ENCODE measurements around the gene YIPF3. TPM values are rescaled to one million over a fixed set of nuclear protein-coding genes. Genes with fewer than 3 reads are reported as not detected.

Gene YIPF3
- total RNA-seq, 1 donor from 2014 or later: 54.3 TPM

GRCh38 chr6:43481591-43482236 is 35.0 kb downstream of the YIPF3 start:
- no peaks in the 10 kb centered on the region for H3K27me3 ChIP-seq (ENCODE audit: control insufficient read depth in 3 of 3, insufficient read depth in 3 of 3, low read length in 3 of 3)
- H3K4me1 ChIP-seq (ENCODE audit: control insufficient read depth in 3 of 3, insufficient read depth in 3 of 3, low read length in 3 of 3): peaks cover 16 to 32% (median 20%) of the 10 kb centered on the region in 3 donors
- no peaks in the 10 kb centered on the region for H3K9me3 ChIP-seq (ENCODE audit: control insufficient read depth in 3 of 3, low read length in 3 of 3)
- no peak overlapping the region for H3K4me3 ChIP-seq (ENCODE audit: low read length in 3 of 3)
- H3K36me3 ChIP-seq (ENCODE audit: control insufficient read depth in 3 of 3, insufficient read depth in 3 of 3, low read length in 3 of 3): peaks cover 0 to 5% (median under 1%) of the 10 kb centered on the region in 3 donors
- H3K27ac ChIP-seq (ENCODE audit: low read depth, low read length): no peak overlapping the region
- peak overlapping the region in 1 of 3 donors; percentile 9 for H3K9ac ChIP-seq (ENCODE audit: low read depth in 1 of 3, low read length in 3 of 3)

GRCh38 chr6:43481075-43481474 is 35.7 kb downstream of the YIPF3 start:
- no peak overlapping the region for H3K4me3 ChIP-seq (ENCODE audit: low read length in 3 of 3)
- H3K36me3 ChIP-seq (ENCODE audit: control insufficient read depth in 3 of 3, insufficient read depth in 3 of 3, low read length in 3 of 3): peaks cover 0 to 5% (median 0%) of the 10 kb centered on the region in 3 donors
- H3K27ac ChIP-seq (ENCODE audit: low read depth, low read length): no peak overlapping the region
- no peak overlapping the region for H3K9ac ChIP-seq (ENCODE audit: low read depth in 1 of 3, low read length in 3 of 3)
- no peaks in the 10 kb centered on the region for H3K9me3 ChIP-seq (ENCODE audit: control insufficient read depth in 3 of 3, low read length in 3 of 3)
- H3K27me3 ChIP-seq (ENCODE audit: control insufficient read depth in 3 of 3, insufficient read depth in 3 of 3, low read length in 3 of 3): no peaks in the 10 kb centered on the region
- H3K4me1 ChIP-seq (ENCODE audit: control insufficient read depth in 3 of 3, insufficient read depth in 3 of 3, low read length in 3 of 3): peaks cover 16 to 34% (median 20%) of the 10 kb centered on the region in 3 donors

GRCh38 chr6:43478008-43478372 is 38.7 kb downstream of the YIPF3 start:
- Histone ChIP-seq H3K4me3 (ENCODE audit: low read length in 3 of 3) (peak overlapping the region; percentile 79 to 93 (median 80)), H3K27ac (ENCODE audit: low read depth, low read length) (peak overlapping the region; percentile 82), H3K9me3 (ENCODE audit: control insufficient read depth in 3 of 3, low read length in 3 of 3) (no peaks in the 10 kb centered on the region), H3K27me3 (ENCODE audit: control insufficient read depth in 3 of 3, insufficient read depth in 3 of 3, low read length in 3 of 3) (no peaks in the 10 kb centered on the region), H3K9ac (ENCODE audit: low read depth in 1 of 3, low read length in 3 of 3) (peak overlapping the region; percentile 83 to 91 (median 86)), H3K36me3 (ENCODE audit: control insufficient read depth in 3 of 3, insufficient read depth in 3 of 3, low read length in 3 of 3) (peaks cover 0 to 5% (median 0%) of the 10 kb centered on the region in 3 donors), H3K4me1 (ENCODE audit: control insufficient read depth in 3 of 3, insufficient read depth in 3 of 3, low read length in 3 of 3) (peaks cover 16 to 34% (median 20%) of the 10 kb centered on the region in 3 donors)

GRCh38 chr6:43477235-43478007 is 39.3 kb downstream of the YIPF3 start, which contains the start of gene TJAP1:
Gene TJAP1 (plus strand): TSS chr6:43477570. CDS start chr6:43499002, 21,432 bp downstream.
- Histone ChIP-seq H3K4me3 (ENCODE audit: low read length in 3 of 3) (peak within 1 kb of the TSS; percentile 79 to 93 (median 80)), H3K27ac (ENCODE audit: low read depth, low read length) (peak within 1 kb of the TSS; percentile 82), H3K36me3 (ENCODE audit: control insufficient read depth in 3 of 3, insufficient read depth in 3 of 3, low read length in 3 of 3) (peaks cover 0 to 5% (median 0%) of the 10 kb centered on the region in 3 donors), H3K9me3 (ENCODE audit: control insufficient read depth in 3 of 3, low read length in 3 of 3) (no peaks in the 10 kb centered on the region), H3K27me3 (ENCODE audit: control insufficient read depth in 3 of 3, insufficient read depth in 3 of 3, low read length in 3 of 3) (no peaks in the 10 kb centered on the region), H3K9ac (ENCODE audit: low read depth in 1 of 3, low read length in 3 of 3) (peak within 1 kb of the TSS; percentile 83 to 91 (median 86)), H3K4me1 (ENCODE audit: control insufficient read depth in 3 of 3, insufficient read depth in 3 of 3, low read length in 3 of 3) (peaks cover 16 to 34% (median 20%) of the 10 kb centered on the region in 3 donors)

- no peaks in the 10 kb centered on the region for H3K27me3 ChIP-seq (ENCODE audit: control insufficient read depth in 3 of 3, insufficient read depth in 3 of 3, low read length in 3 of 3)
- H3K4me1 ChIP-seq (ENCODE audit: control insufficient read depth in 3 of 3, insufficient read depth in 3 of 3, low read length in 3 of 3): peaks cover 16 to 31% (median 20%) of the 10 kb centered on the region in 3 donors
- H3K27ac ChIP-seq (ENCODE audit: low read depth, low read length): peak overlapping the region; percentile 82
- H3K9me3 ChIP-seq (ENCODE audit: control insufficient read depth in 3 of 3, low read length in 3 of 3): no peaks in the 10 kb centered on the region
- H3K9ac ChIP-seq (ENCODE audit: low read depth in 1 of 3, low read length in 3 of 3): peak overlapping the region in 2 of 3 donors; percentile 83 to 86
- peak overlapping the region; percentile 74 to 80 (median 79) for H3K4me3 ChIP-seq (ENCODE audit: low read length in 3 of 3)
- peaks cover 0 to 5% (median 0%) of the 10 kb centered on the region in 3 donors for H3K36me3 ChIP-seq (ENCODE audit: control insufficient read depth in 3 of 3, insufficient read depth in 3 of 3, low read length in 3 of 3)
Measured at GRCh38 chr6:43476746-43477145, 40.0 kb downstream of the YIPF3 start.

- Histone ChIP-seq H3K36me3 (ENCODE audit: control insufficient read depth in 3 of 3, insufficient read depth in 3 of 3, low read length in 3 of 3) (peaks cover 0 to 5% (median 0%) of the 10 kb centered on the region in 3 donors), H3K9ac (ENCODE audit: low read depth in 1 of 3, low read length in 3 of 3) (no peak overlapping the region), H3K9me3 (ENCODE audit: control insufficient read depth in 3 of 3, low read length in 3 of 3) (no peaks in the 10 kb centered on the region), H3K4me1 (ENCODE audit: control insufficient read depth in 3 of 3, insufficient read depth in 3 of 3, low read length in 3 of 3) (peaks cover 16 to 25% (median 20%) of the 10 kb centered on the region in 3 donors), H3K4me3 (ENCODE audit: low read length in 3 of 3) (no peak overlapping the region), H3K27me3 (ENCODE audit: control insufficient read depth in 3 of 3, insufficient read depth in 3 of 3, low read length in 3 of 3) (no peaks in the 10 kb centered on the region), H3K27ac (ENCODE audit: low read depth, low read length) (no peak overlapping the region)
Measured at GRCh38 chr6:43475516-43475915, 41.2 kb downstream of the YIPF3 start.

- Histone ChIP-seq H3K27ac (ENCODE audit: low read depth, low read length) (no peak overlapping the region), H3K9ac (ENCODE audit: low read depth in 1 of 3, low read length in 3 of 3) (no peak overlapping the region)
Measured at GRCh38 chr6:43472515-43472914, 44.2 kb downstream of the YIPF3 start.

GRCh38 chr6:43471399-43471798 is 45.3 kb downstream of the YIPF3 start:
- no peaks in the 10 kb centered on the region for H3K4me1 ChIP-seq (ENCODE audit: control insufficient read depth in 3 of 3, insufficient read depth in 3 of 3, low read length in 3 of 3)
- no peak overlapping the region for H3K9ac ChIP-seq (ENCODE audit: low read depth in 1 of 3, low read length in 3 of 3)
- H3K27ac ChIP-seq (ENCODE audit: low read depth, low read length): no peak overlapping the region
- no peak overlapping the region for H3K4me3 ChIP-seq (ENCODE audit: low read length in 3 of 3)
- H3K9me3 ChIP-seq (ENCODE audit: control insufficient read depth in 3 of 3, low read length in 3 of 3): no peaks in the 10 kb centered on the region
- H3K27me3 ChIP-seq (ENCODE audit: control insufficient read depth in 3 of 3, insufficient read depth in 3 of 3, low read length in 3 of 3): peaks cover 0 to 7% (median 3%) of the 10 kb centered on the region in 3 donors
- H3K36me3 ChIP-seq (ENCODE audit: control insufficient read depth in 3 of 3, insufficient read depth in 3 of 3, low read length in 3 of 3): no peaks in the 10 kb centered on the region

More at GRCh38 chr6:43472515-43472914, 44.2 kb downstream of the YIPF3 start:
- Histone ChIP-seq H3K4me3 (ENCODE audit: low read length in 3 of 3) (no peak overlapping the region), H3K27me3 (ENCODE audit: control insufficient read depth in 3 of 3, insufficient read depth in 3 of 3, low read length in 3 of 3) (peaks cover 0 to 7% (median 3%) of the 10 kb centered on the region in 3 donors), H3K4me1 (ENCODE audit: control insufficient read depth in 3 of 3, insufficient read depth in 3 of 3, low read length in 3 of 3) (peaks cover 0 to 7% (median 2%) of the 10 kb centered on the region in 3 donors), H3K36me3 (ENCODE audit: control insufficient read depth in 3 of 3, insufficient read depth in 3 of 3, low read length in 3 of 3) (no peaks in the 10 kb centered on the region), H3K9me3 (ENCODE audit: control insufficient read depth in 3 of 3, low read length in 3 of 3) (no peaks in the 10 kb centered on the region)

GRCh38 chr6:43469947-43470346 is 46.8 kb downstream of the YIPF3 start:
- H3K27ac ChIP-seq (ENCODE audit: low read depth, low read length): no peak overlapping the region
- H3K4me3 ChIP-seq (ENCODE audit: low read length in 3 of 3): no peak overlapping the region
- H3K9ac ChIP-seq (ENCODE audit: low read depth in 1 of 3, low read length in 3 of 3): no peak overlapping the region
- no peaks in the 10 kb centered on the region for H3K4me1 ChIP-seq (ENCODE audit: control insufficient read depth in 3 of 3, insufficient read depth in 3 of 3, low read length in 3 of 3)
- no peaks in the 10 kb centered on the region for H3K36me3 ChIP-seq (ENCODE audit: control insufficient read depth in 3 of 3, insufficient read depth in 3 of 3, low read length in 3 of 3)
- peaks cover 0 to 12% (median 3%) of the 10 kb centered on the region in 3 donors for H3K27me3 ChIP-seq (ENCODE audit: control insufficient read depth in 3 of 3, insufficient read depth in 3 of 3, low read length in 3 of 3)
- no peaks in the 10 kb centered on the region for H3K9me3 ChIP-seq (ENCODE audit: control insufficient read depth in 3 of 3, low read length in 3 of 3)
